DMS153 (cell line): ENCODE measurements around the gene DNAJC17.
A peak's percentile ranks its signal among the peaks of the same experiment; 100 is the strongest.

ENCODE experiments used
- DNase-seq: peaks from one replicate; lab custom pipeline; 2025; lab: John Stamatoyannopoulos, UW

Gene DNAJC17

DNA sequence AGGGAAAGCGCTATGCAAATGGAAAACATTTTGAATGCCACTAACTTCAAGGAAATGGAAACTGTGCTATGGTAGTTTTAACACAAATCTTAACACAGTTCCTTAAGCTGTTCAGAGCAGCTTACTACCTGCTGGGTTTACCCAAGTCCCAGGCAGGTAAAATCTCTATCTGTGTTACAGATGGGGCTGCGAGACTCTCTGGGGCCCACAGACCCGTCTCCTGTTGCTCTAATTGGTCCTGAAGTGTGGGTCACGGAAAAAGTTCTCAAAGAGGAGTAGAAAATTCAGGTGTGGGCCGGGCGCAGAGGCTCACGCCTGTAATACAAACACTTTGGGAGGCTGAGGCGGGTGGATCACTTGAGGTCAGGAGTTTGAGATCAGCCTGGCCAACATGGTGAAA is 17.3 kb downstream of the DNAJC17 start:
- DNase-seq: no peak

DNA sequence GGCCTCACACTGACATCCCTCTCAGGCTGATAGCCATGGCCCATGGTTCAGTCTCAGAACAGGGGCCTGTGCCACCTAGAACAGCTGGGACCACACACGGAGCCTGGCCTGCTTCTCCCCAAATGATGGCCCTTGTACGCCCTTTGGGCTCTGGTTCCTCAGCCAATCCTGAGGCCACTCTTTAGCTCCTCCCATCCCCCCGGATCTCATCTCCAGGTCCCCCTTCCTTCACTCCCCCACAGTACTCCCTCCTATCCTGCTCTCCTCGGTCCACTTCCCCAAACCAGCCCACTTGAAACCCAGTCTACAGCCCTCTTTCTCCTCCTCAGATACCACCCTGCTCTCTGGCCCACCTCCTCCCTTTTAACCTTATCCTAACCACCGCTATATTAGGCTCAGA is 18.2 kb downstream of the DNAJC17 start:
- DNase-seq: no peak

DNA sequence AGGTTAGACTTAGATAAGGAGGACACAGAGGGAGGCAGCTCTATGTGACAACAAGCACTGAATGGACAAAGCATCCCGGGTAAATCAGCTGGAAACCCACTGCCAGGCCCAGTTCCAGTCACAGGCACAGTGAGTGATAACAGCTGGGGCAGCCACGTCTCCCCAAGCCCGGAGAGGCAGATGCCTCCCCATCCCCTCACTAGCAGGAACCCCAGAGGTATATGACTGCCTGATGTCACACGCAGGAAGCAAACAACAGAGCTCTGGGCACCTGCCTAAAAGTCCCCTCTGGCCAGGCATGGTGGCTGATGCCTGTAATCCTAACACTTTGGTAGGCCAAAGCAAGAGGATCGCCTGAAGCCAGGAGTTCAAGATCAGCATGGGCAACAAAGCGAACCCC is 19.3 kb downstream of the DNAJC17 start:
- DNase-seq: peak; percentile 60

DNA sequence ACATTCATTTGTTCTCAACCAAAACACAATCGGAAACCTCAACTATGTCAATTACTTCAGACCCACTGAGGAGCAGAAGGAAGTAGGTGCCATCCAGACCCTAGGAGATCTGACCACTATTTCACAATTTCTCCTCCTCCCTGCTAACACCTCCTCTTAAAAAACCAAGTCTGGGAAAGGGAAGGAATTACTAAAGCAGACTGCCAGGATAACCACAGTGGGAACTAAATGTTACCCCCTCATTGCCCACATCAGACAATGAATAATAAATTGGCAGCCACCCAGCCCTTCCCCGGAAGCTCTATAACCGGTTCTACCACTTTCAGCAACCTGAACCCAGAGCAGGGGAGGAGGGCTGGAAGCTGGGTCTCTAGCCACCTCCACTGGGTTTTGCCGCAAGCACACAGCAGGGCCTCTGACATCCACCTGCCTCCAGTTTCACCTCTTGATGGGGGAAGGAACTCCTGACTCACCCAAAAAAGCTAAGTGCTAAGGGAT is 19.9 kb downstream of the DNAJC17 start:
- DNase-seq: peak; percentile 88

DNA sequence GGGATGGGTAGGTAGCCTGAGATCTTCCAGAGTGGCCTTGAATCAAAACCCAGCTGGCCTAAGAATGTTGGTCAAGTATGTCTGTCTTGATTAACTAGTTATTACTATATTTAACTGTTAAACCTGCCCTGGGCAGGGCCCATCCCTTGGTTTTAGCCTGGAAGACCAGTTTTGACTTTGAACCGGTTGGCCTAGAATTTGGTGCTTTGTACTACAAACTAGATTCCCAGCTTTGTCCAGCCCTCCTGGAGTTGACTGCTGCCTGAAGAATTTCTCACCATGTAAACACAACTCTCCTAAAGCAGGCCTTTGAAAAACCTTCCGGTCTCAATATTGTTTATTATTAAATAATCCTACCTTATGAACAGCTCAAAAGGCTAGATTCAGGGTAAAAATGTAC is 21.5 kb downstream of the DNAJC17 start:
- DNase-seq: no peak

DNA sequence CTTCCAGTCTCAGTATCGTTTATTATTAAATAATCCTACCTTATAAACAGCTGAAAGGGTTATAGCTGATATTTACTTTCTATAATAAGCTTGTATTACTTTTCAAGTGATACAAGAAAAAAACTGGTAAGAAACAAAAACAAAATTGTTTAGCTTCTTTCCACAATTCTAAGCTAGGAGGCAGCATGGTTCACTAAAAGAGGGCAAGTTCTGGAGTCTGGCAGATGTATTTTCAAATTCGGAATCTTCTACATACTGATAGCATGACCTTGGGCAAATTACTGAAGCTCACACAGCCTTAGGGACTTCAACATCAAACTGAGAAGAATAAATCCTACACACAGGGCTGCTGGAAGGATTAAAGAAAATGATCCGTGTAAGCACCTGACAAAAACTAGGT is 22.1 kb downstream of the DNAJC17 start:
- no peak for DNase-seq

DNA sequence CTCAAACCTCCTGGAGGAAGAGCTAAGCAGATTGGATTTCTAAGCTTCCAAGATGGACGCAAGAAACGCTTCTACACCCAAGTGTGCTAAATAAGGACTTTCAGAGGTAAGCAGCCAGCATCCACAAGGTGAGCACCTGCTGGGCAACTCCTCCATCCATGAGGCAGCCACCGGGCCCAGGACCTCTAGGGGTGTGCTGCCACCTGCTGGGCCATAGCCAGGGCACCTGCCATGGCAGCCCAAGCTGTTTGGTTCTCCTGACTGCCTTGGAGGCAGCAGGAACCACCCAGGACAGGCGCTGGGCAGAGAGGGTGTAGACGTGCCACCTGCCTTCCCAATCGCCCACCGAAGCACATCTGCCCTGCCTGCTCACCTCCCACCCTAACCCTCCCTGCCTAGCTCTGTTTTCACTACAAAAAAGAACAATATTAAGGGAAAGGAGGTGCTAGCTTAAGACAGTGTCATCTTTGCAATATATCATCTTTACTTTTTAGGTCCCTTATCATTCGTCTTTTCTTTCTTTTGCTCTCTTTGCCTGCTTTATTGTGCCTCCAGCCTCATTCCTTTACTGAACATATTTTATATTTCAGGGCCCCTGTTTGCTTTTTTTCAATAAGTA is 24.6 kb downstream of the DNAJC17 start:
- DNase-seq: peak; percentile 29

DNA sequence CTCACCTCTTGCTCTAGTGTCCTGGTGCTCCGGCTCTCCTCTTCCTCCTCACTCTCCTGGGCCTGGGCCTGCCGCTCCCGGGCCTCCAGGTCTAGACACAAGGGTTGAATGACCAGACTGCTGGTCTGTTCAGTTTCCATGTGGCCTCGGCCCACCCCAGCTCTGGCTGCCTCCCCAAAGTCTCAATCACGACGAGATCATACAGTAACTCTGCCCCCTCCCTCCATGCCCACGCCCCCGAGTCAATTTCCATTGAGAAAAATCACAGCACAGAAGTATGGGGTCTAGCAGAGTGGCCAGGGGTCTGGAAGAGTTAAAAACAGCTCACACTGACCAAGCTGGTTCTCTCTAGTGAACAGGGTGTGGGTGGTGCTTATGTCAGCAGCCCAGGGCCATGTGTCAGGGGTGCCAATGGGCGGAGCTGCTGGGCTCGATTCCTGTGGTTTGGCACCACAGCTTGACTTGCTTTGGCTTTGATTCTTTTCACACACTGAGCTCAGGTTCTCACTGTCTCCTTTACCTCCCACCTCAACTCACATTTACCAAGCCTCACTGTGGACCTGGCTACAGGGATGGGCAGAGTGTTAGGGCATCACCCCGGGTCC is 30.6 kb downstream of the DNAJC17 start:
- no peak for DNase-seq

DNA sequence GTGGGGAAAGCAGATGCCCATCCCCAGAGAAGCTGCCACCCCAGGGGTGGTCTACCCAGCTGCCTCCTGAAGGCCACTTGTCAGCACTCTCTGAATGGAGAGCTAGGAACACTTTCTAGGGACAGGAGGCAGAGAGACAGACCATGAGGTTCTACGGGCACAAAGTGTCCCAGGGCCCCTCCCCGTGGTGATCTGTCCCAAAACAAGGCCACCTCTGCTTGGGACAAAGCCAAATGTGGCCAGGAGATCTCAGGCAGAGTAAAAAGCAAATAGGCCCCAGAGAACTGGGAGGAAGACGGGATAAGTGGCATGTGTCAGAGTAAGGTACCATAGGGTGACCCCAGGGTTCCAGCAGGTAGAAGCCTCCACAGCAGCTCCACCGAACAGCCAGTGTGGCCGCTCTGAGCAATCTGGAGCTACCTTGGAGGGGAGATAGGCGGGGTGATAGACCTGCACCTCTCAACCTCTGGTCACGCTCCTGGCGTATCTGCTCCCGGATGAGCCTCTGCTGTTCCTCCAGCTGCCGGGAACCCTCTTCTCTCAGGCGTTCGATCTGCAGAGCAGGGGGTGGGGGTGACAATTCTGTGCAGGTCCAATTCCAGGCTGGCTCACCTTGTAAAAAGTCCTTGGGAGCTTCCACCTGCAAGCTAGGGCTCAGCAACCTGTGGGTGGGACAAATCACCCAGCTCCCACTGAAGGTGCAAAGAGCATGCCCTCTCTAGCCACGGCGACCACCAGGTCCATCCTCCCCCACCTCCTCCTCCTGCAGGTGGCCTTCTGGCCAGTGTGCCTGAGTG is 31.3 kb downstream of the DNAJC17 start:
- DNase-seq: no peak

DNA sequence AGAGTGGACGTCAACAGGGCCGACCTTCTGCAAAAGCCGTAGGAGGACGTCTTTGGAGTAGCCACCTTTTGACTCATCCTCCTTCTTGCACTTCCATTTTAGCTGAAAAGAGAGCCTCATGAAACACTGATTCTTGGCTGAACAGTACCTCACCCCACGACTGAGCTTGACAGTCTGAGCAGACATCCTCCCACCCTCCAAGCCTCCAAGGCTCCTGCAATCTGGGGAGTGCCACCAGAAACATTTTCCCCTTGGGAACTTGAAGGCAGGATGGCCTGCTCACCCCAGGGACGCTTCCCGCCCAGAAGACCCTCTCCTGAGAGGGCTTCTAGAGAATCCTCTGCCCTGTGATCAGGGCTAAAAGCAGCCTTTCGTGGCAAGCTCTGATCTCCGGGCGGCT is 32.3 kb downstream of the DNAJC17 start:
- DNase-seq: no peak

DNA sequence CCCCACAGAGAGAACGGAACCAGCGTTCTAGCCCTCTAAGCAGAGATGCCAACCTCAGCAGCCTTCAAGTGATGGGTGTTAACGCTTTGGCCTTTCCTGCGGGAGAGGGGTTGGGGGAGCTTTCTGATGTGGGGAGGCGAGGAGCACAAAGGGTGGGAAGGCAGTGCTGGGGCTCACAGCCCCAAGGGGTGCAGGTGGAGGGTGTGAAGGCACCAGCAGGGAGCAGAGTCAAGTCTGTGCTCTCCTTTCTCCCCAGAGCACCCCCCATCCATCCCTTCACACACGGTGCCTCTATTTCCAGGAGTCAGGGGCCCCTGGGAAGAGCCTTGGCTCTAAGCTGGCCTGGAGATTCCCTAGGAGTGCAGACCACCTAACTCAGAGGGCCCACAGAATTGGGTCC is 33.4 kb downstream of the DNAJC17 start:
- DNase-seq: no peak

DNA sequence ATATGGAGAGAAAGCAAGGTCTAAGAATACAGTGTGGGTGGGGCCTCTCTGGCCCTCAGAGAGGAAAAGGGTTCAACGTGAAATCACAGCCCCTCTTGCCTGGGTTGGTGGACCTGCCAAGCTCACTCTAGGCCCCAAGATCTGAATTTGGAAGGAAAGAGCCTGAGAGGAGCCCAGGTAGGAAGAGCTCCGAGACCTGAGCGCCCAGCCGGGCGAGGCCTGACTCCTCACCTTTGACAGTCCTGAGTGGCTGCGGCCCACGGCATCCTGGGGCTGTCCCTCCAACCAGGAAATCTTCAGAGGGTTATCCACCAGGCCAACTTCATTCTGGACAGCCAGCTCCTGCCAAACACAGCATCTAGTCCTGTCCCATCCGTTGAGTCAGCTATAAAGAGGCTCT is 33.8 kb downstream of the DNAJC17 start:
- DNase-seq: no peak

DNA sequence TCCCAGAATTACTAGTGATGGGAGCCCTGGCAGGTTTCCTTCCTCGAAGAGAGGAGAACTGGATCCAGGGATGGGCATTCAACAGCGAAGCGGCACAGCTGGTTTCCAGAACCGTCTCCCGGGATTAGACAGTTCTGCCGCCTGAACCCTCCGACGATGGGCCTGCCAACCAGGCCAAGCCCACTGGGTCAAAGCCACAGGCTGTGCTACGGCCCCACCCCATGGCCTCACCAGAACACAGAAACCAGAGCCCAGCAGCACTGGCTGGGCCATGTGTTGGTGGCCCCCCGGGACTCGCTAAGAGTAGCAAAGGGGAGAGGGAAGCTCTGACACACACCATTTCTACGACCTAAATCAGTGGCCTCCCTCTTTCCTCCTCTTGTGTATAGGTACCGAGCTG is 35.3 kb downstream of the DNAJC17 start:
- no peak for DNase-seq

DNA sequence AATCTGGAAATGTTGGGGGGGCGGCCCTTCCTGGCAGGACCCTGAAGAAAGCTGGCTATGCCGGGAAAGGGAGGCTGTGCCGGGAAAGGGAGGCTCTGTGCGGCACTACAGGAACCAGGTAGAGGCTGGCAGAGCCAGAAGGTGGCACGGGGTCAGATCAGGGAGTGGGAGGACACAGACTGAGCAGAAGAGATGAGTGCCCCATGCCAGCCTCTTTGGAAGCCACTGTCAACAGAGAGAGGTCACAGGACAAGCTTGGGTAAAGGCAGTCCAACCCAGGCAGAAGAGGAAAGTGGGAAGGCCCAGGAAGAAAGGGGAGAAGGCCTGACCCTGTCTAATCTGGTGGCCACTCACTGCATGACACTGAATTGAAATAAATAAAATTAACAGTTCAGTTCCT is 36.0 kb downstream of the DNAJC17 start:
- DNase-seq: no peak

DNA sequence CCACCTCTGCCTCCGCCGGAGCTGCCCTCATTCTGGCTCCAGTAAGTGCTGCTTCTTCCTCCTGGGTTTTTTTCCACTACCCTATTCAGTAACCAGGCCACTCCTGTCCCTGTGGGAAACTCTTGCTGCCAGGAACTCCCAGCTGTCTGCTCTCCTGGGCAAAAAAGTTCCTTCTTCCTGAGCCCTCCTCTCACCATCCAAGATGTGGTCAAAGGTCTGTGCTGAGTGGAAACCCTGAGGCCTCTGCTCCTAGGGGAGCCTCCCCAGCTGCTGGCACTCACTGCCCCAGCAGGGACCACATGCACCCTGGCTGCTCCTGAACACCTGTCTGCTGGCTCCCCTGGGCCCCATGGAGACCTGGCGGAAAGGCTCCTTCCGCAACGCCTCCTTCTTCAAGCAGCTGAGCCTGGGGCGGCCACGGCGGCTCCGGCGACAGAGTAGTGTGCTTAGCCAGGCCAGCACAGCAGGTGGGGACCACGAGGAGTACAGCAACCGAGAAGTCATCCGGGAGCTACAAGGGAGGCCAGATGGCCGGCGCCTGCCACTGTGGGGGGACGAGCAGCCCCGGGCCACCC is 37.0 kb downstream of the DNAJC17 start:
- no peak for DNase-seq

DNA sequence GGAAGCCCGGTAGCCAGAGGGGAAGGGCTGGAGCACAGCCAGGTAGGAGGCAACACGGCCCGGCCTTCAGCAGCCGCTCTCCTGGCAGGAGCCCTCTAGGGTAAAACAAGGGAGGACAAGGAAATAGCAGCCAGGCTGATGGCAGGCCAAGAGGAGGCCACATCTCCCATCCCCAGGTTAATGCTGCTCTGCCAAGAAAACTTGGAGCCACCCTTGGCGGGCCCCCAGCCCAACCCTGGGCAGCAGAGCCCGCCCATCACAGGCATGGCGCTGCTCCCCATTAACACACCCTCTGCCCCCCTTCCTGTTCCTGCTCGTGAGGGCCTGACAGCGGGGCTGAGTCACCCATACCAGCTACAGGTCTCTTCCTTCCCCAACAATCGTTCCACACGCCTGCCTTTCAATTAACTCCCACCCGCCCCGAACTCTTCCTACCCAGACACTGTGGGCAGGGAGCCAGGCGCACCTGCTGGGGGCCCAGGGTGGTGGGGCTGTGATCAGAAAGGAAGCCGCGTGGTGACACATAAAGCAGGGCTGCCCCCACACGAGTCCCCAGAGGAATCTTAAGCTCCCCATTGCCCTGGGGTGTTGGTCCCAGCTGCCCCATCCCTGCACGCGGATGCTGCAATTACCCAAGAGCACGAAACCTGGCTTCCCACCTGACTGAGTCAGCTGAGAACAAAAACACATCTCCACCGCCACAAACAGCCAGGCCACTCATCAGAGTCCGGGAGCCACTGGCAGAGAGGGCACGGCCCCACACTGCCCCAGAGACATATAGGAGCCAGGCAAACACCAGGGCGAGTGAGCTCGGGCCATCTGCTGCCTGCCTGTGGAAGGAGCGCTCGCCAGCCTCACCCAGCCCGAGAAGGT is 37.8 kb downstream of the DNAJC17 start, which contains the start of gene C15orf62:
Gene C15orf62 (plus strand): TSS at position 707 of the 873 bp plus-strand sequence. CDS start 516 bp downstream, outside the sequence.
- DNase-seq: no peak

DNA sequence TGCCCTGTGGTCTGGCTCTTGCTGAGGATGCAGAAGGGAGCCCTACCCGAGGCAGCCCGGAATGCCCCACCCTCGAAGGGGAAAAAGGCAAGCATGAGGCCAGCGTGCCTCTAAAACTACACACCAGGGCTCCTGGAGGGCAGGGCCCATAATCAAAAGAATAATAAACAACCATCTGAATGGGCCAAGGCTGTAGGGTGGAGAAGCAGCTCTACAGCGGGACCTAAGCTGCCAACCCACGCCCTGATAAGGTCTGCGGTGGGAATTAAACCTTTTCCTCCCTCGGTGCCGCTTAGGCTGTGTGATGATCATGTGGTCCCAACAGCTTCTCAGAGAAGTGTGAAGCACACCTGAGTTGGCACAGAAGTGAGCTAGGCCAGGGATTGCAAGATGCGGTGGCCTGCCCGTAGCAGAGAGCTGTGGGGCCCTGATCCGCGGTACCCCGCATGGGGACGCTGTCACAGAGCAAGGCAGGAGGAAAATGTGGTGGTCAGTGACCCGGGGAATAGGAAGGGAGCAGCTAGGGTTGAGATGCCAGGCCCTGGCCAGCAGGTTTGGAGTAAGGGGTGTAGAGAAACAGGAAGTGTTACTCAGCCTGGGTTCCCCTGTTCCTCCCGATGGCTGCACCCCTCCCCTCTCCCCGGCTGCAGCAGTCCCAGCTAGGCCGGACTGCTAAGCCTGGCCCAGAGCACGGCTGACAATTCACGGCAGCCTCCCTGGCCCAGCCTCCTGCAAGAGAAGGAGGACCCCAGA is 38.6 kb downstream of the DNAJC17 start:
- no peak for DNase-seq

DNA sequence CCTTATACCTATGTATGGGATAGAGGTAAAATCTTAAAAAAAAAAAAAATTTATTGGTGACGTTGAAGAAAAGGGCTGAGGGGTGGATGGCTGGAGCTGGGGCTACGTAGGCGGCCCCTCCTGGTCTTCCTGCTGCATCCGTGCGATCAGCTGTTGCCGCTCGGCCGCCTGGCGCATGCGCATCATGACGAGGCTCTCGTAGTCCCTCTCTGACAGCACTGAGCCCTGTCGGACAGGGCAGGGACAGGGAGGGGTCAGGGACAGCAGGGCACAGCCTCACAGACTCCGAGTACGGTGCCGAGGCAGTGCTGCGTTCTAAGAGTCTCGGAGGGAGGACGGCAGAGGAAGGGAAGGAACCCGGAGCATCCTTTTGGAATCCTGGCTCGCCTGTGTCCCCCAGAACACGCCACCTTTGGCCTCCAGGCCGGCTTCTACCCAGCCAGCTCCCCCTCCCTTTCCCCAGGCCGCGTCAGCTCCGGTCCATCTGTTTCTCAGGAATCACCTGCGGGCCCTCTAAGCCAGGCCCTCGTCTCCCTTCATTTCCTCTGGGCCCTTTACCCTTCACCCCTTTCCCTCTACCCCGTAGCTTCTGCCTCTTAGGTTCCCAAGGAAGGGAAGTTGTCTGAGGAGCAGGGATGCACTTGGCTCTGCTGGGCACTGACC is 39.3 kb downstream of the DNAJC17 start:
- DNase-seq: no peak

DNA sequence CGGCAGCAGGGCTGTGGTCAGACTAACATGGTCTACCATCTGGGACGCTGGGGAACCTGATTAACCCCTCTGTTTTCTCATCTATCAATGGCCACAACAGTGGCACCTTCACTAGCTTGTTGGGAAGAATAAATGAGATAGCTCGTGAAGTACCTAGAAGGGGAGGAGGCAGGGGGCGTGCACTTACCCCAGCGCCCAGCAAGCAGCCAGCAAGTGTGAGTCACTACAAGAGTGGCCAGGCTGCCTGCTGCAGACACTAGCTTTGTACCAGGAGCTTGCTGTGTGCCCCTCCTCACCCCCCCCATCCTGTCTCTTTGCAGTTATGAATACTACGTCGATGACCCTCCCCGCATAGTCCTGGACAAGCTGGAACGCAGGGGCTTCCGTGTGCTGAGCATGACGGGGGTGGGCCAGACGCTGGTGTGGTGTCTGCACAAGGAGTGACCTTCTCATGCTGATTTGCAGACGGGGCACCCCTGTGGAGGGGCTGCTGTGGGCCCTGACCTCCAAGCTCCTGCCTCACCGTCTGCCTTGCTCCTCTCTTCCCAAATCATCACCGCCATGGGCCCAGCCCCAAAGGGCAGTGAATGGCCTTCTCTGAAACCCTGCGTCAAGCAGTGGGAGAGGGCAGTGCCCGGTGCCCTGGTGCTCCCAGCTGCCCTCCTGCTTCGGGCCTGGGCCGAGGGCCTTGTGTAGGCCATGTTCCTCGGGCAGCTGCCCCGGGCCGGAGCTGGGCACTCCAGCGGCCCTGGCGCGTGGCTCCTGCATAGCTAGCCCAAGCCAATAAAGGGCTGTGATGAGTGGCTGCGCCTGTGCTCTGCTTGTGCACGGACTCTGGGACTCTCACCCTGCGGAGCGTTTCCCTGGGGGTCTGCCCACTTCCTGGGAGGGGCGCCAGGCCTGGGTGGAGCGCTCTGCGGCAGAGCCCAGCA is 40.1 kb downstream of the DNAJC17 start:
- no peak for DNase-seq
